Stimulated activated CD8-positive, alpha-beta memory T cell treated with anti-CD3 and anti-CD28 coated beads, Interleukin-2, amount 100 ng/mL, for 48 hours (primary cell): ENCODE results near the gene PCDH12.

Source experiments
- DNase-seq, 2 donors: peaks; one replicate each; pipeline ENCODE4 v3.0.0-alpha.2; 2020; ENCODE audit warnings: low read depth in 2 of 2

The PCDH12 gene

DNA sequence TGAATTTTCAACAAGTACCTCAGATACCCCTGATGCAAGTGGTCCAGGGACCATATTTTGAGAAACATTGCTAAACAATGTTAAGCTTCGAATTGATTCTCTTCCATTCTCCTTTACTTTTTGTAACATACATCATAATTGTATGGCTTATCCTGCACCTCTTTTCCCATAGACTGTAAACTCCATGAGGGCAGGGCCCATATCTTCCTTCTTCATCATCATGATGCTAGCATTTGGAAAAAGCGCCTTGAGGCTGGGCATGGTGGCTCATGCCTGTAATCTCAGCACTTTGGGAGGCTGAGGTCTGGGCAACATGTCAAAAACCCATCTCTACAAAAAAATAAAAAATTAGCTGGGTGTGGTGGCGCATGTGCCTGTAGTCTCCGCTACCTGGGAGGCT, 48.8 kb downstream of the PCDH12 start:
- DNase-seq = no peak

DNA sequence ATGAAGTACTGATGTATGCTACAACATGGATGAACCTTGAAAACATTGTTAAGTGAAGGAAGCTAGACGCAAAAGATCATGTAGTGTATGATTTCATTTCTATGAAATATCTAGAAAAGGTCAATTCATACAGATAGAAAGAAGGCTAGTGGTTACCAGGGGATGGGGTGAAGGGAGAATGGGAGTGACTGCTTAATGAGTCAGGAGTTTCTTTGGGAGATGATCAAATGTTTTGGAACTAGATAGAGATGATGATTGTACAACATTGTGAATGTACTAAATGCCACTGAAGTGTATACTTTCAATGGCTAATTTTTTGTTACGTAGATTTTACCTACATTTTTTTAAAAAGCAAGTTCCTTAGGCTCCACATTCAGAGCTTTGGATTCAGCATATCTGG, 49.2 kb downstream of the PCDH12 start:
- DNase-seq = no peak

DNA sequence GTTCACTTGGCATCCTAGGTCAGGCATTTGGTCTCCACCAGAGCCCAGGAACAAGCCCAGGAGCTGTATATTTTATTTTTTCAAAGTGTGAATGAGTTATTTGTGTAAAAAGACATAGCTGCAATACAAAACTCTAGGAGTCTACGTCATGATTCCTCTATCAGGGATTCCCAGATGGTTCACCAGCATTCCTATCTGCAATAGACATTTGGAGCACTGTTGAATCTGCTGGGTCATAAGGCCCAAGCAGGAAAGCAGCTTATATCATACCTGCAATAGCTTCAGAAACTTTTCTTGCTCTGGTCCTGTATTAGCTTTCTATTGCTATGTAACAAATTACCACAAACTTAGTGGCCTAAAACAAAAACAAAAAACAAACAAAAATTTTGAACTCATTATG, 51.0 kb downstream of the PCDH12 start:
- DNase-seq = no peak

DNA sequence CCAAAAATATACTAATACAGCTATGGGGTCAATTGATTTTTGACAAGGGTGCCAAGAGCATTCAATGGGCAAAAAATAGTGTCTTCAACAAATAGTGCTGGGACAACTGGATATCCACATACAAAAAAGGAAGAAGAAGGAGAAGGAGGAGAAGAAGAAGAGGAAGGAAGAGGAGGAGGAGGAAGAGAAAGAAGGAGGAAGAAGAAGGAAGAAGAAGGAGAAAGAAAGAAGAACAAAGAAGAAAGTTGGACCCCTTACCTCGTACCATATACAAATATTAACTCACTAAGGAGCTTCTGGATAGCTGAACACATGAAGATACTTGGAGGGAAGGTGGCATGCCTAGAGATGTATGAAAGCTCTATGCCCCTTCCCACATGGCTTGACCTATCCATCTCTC, 51.5 kb downstream of the PCDH12 start:
- DNase-seq = no peak

DNA sequence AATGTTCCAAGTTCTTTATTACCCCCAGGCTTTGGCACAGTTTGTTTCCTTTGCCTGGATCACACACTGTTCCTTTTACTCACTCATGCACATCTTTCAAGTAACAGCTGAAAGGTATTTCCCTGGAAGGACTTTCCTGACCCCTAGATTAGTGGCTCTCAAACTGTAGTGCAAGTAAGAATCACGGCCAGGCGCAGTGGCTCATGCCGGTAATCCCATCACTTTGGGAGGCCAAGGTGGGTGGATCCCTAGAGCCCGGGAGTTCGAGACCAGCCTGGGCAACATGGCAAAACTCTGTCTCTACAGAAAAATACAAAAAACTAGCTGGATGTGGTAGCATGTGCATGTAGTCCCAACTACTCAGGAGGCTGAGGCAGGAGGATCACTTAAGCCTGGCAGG, 53.5 kb downstream of the PCDH12 start:
- no peak for DNase-seq

DNA sequence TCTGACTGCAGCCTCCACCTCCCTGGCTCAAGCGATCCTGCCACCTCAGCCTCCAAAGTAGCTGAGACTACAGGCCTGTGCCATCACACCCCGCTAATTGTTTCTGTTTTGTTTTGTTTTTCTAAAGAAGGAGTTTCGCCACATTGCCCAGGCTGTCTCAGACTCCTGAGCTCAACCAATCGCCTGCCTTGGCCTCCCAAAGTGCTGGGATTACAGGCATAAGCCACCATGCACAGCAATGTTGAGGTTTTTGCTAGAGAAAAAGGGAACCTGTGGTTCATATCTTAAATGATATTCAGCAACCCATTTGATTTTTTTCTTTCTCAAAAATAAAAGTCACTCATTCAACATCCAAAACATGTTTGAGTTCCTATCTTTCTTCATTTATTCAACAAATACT, 54.7 kb downstream of the PCDH12 start:
- no peak for DNase-seq

DNA sequence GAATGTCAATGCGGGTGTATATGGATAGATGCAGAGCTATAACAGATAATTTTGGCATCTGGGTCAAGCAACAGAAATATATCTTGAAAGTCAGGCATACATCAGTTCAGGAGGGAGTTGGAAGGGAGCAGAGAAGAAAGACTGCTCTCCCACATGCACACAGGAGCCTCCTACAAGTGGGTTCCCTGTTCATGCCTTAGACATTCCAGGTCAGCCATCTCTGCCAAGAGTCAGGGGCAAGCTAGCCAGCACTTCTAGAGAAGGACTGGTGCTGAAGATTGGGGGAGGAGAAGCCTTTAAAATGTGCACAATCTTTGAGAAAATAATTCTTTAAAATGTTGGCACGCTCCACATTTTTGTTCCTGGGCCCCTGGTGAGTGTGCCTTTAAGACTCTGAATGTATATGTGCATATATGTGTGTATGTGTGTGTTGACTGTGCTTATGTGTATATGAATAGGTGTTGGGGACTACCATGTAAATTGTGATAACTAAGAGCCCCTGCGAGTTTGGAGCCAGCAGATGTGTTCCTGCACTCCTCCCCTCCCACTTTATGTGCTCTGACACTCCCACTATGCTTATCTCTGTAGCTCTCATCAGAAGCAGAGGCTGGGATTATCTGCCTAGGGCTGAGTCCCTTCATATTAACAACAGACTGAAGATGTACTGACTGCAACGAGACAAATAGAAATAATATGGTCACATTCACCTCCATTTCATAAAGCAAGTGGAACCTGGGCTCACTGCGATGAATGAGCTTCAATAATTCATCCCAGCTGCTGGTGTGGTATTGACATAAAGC, 55.8 kb downstream of the PCDH12 start:
- DNase-seq = no peak

DNA sequence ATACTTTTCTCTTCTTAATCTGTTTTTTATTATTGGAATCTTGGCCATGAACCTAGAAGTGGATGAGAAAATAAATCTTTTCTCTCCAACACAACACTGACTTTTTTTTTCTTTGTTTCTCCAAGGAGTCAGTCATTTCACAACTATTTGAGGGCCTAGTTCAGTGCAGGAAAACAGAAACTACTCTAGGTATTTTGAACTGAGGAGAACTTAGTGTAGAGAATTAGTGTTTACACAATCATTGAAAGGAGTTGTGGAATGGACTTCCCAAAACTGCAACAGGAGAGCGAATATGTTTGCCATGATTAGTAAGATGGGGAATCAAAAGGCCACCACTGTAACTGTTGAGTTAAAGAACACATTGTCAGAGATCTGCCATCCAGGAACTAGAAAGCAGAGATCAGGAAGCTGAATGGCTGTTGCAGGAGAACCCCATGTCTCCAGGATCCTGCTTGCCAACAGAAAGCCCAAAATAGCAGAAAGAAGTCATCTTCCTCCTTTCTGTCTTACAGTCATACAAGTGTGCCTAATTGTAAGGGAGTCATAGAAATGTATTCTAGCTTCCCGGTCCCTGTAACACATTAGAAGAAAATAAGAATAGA, 59.5 kb downstream of the PCDH12 start:
- no peak for DNase-seq

DNA sequence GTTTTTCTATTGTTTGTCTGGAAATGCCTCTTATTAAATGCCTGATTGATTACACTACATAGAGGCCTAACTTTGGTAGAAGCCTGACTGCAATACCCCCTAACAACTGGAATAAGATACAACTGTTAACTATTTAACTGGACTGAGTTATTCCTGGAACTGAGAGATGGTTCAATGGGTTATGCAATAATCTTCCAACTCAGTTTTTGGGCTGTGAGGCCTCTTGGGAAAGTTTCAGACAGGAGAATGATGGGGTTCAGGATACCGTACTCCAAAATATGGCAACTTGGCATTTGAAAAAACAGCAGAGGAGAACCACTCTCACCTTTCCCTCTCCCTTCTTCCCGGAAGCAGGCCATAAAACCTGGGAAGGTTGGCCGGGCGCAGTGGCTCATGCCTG, 60.6 kb downstream of the PCDH12 start:
- no peak for DNase-seq
